GM18498 (cell line): Measurements from ENCODE around the gene CACNA1S.

Experiments used
- ATAC-seq: cut with Tn5 transposase; IDR thresholded peaks from one replicate; pipeline ENCODE4 v1.9.1; 2021; ENCODE audit warnings: mild to moderate bottlenecking, moderate library complexity; ENCODE audit not compliant: unreplicated experiment

The CACNA1S gene

GRCh38 chr1:201140235-201140940 lies 28.2 kb upstream of the CACNA1S start:
- ATAC-seq: no peak

DNA sequence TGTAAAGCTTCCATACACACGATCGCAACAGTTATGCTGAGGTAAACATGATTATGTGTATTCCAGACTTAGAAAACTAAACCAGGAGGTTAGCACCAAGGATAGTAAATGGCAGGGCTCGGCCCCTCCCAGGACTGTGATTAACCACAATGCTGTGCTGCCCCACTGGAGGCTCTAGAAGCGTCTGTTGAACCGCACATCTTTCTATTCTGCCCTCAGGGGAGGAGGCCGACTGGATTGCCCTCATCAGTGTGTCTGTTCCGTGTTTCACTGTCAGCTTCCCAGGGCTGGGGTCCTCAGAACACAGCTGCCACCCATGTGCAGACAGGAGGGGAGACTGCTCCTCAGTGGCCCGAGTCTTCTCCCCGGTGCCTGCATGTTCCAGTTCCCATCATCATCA lies 27.5 kb upstream of the CACNA1S start:
- ATAC-seq: no peak

- no peak for ATAC-seq
Observed at GRCh38 chr1:201139306-201139705, 27.1 kb upstream of the CACNA1S start.

- no peak for ATAC-seq
Observed at GRCh38 chr1:201138311-201138840, 26.1 kb upstream of the CACNA1S start.

DNA sequence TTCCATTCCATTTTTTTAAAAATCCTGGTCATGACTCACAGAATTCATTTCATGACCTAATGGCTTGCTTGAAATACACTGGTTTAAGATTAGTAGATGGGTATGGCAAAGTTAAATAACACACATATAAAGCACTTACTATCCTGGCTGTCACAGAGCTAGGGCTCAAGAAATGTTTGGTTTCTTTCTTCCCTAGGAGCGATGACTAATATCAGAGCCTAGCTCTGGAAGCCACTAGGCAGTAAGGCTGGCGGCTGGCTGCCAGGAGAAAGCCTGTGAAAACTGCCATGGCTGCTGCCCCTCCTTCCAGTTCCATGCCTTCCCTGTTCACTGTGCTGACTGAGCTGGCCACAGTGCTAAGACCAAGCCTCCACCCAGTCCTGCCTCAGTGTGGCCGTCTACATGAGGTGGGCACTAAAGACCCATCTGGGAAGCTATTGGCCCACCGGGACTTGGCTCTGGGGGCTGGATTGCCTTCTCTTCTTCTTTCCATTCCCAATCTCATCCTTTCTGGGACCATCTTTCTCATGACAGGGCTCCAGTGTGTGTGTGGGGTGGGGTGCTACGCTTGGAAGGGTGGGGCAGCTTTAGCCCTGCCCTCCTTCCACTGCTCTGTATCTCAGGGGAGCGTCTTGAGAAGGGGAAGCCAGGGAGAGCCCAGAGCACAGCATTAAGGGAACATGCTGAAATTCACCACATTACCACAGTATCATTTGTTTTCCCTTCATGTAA lies 25.5 kb upstream of the CACNA1S start:
- no peak for ATAC-seq

GRCh38 chr1:201137024-201137392 lies 24.8 kb upstream of the CACNA1S start:
- ATAC-seq: no peak

DNA sequence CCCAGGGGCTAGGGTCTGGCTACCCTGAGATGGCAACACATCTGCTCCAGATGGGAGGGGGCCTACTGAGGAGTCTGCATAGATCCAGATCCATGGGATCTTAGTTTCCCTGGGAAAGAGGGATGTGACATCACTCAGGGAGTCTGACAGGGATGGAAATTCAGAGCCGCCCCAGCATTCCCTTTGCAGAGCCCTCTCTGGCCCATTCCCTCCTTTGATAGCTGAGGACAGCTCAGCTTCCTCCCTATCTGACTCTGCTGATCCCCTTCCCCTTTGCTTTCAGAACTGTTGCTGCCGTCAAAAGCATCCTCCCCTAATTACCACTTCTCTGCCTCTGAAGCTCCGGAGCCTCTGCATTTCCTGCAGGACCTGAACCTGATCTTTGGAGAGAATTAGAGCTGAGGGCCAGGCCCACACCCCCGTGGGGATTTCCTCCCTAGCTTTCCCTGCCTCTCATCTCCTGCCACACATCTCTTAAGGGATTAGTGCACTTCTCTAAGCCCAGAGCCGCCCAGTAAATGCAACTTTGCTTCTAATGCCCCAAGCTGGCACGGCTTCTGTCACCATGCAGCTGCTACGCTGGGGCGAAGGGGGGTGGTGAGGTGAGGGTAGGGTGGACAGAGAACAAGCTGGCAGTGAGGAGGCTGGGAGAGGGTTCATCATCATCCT lies 24.3 kb upstream of the CACNA1S start:
- no peak for ATAC-seq

DNA sequence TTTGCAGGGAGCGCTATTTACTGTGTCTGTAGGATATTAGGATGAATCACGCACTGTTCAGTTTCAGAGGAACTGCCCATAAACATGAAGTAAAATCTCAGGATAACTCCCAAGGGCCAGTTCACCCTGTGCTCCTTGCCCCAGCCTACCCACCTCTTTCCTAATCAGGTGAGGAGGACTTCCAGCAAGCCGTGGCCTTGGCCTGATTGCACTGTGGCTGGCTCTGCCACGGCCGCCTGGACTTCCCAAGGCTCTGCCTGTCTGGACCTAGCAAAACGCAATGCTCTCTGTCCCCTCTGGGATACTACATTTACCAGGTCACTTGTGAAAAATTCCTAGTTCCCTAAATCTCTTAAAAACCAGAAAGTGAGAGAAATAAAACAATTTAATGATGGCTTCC lies 22.2 kb upstream of the CACNA1S start:
- ATAC-seq: no peak

GRCh38 chr1:201131398-201131797 lies 19.2 kb upstream of the CACNA1S start:
- no peak for ATAC-seq

GRCh38 chr1:201128962-201129361 lies 16.7 kb upstream of the CACNA1S start:
- ATAC-seq: no peak

- no peak for ATAC-seq
Observed at GRCh38 chr1:201128476-201128875, 16.2 kb upstream of the CACNA1S start.

- ATAC-seq: no peak
Observed at GRCh38 chr1:201127755-201128455, 15.7 kb upstream of the CACNA1S start.

GRCh38 chr1:201126832-201127754 lies 14.9 kb upstream of the CACNA1S start, which contains the start of gene ASCL5:
TSS of gene ASCL5 (minus strand) at chr1:201127184. CDS start at chr1:201115372, 11,812 bp downstream.
- ATAC-seq: no peak

GRCh38 chr1:201126463-201126831 lies 14.2 kb upstream of the CACNA1S start:
- no peak for ATAC-seq

DNA sequence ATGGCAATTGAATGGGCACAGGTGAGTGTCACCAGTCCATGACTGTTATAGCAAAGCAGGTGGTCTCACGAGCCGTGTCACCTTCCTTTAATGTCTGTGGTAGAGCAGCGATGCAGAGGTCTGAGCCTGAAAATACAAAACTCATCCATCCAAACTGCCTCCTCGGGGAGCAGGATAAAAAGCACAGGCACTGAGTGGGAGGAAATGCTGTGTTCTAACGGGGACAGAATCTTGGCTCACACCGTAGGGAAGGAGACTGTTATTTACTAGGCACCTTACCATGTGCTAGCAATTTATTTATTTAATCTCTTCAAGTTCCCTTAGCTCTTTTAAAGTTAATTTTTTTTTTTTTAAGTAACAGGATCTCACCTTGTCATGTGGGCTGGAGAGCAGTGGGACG lies 13.6 kb upstream of the CACNA1S start:
- ATAC-seq: no peak

DNA sequence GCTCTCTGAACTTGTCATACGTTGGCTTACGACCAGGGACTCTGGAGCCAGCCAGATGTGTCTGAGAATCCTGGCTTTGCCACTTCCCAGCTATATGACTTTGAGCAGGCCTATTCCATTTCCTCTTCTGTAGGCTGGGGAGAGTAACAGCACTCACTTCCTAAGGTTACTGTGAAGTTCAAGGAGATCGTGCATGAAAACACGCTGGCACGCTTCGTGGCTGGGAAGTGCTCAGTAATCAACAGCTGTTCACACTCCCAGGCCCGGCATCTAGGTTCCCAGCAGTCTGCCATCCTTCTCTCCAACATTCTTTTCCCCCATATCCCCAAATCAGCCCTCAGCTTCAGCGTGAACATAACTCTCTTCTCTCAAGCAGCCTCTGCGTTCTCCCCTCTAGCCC lies 12.8 kb upstream of the CACNA1S start:
- no peak for ATAC-seq

- no peak for ATAC-seq
Observed at GRCh38 chr1:201123866-201124265, 11.6 kb upstream of the CACNA1S start.

- ATAC-seq: no peak
Observed at GRCh38 chr1:201122321-201122957, 10.2 kb upstream of the CACNA1S start.
